Smooth muscle cell of trachea (primary cell): ENCODE results near the gene CSE1L. TPM values are rescaled to one million over a fixed set of nuclear protein-coding genes. Genes with fewer than 3 reads are reported as not detected.

Experiments used
- total RNA-seq: library from RNA; depleted of rRNA; stranded (reverse); fragments of >200 nt; gene quantifications from 2 replicates; pipeline ENCODE4 v1.2.1, GENCODE V29; 2014

Gene CSE1L, protein sequence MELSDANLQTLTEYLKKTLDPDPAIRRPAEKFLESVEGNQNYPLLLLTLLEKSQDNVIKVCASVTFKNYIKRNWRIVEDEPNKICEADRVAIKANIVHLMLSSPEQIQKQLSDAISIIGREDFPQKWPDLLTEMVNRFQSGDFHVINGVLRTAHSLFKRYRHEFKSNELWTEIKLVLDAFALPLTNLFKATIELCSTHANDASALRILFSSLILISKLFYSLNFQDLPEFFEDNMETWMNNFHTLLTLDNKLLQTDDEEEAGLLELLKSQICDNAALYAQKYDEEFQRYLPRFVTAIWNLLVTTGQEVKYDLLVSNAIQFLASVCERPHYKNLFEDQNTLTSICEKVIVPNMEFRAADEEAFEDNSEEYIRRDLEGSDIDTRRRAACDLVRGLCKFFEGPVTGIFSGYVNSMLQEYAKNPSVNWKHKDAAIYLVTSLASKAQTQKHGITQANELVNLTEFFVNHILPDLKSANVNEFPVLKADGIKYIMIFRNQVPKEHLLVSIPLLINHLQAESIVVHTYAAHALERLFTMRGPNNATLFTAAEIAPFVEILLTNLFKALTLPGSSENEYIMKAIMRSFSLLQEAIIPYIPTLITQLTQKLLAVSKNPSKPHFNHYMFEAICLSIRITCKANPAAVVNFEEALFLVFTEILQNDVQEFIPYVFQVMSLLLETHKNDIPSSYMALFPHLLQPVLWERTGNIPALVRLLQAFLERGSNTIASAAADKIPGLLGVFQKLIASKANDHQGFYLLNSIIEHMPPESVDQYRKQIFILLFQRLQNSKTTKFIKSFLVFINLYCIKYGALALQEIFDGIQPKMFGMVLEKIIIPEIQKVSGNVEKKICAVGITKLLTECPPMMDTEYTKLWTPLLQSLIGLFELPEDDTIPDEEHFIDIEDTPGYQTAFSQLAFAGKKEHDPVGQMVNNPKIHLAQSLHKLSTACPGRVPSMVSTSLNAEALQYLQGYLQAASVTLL
- total RNA-seq: 46.6 and 119 TPM in 2 replicates

DNA sequence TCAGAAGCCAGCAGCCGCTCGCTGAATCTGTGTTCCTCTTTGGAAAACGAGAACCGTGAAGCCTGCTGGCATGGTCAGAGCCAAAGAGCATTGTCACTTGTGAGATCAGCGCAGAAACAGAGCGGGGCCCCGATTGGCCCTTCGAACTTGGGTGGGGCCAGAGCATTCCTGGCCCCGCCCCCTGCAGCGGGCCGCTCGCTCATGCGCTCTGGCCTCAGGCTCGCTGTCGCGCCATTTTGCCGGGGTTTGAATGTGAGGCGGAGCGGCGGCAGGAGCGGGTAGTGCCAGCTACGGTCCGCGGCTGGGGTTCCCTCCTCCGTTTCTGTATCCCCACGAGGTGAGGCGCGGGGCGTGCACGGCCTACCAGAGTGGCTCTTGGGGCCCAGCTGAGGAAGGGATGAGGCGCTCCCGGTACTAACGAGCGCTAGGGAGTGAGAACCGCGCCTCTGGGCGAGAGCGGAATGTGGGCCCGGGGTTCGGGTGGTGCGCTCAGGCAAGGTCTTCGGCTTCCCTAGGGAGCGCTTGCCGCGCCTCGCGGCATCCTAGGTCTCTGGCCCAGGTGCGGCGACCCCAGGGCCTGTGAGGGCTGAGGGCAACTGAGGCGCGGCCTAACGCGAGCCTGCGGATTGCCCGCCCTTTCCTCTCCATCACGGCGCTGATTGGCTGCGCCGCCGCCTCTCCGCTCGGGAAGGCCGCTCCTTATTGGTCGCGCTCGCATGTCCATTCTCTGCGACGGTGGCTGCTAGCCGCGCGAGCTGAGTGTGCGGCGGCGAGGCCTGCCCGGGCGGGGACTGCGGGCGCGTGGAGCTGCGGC lies at the start of gene CSE1L:
CSE1L (plus strand) TSS at position 226 of the 814 bp plus-strand sequence. CDS start 12,152 bp downstream, outside the sequence.

Other genes starting within 250 kb of the CSE1L start
- gene PREX1, start 218.3 kb upstream of the CSE1L start, total RNA-seq: 16.9 and 34.9 TPM in 2 replicates
- gene ARFGEF2, start 124.6 kb upstream of the CSE1L start, total RNA-seq: 37.5 and 43.0 TPM in 2 replicates
- 58.6 and 74.3 TPM in 2 replicates for gene STAU1, start 142.0 kb downstream of the CSE1L start, total RNA-seq
- 38.7 and 39.7 TPM in 2 replicates for gene DDX27, start 173.1 kb downstream of the CSE1L start, total RNA-seq
- 36.9 and 72.1 TPM in 2 replicates for gene ZNFX1, start 231.7 kb downstream of the CSE1L start, total RNA-seq